Measurements from ENCODE around the gene FOXN1.

Gene FOXN1

GRCh38 chr17:28547623-28548416 lies 41.7 kb downstream of the FOXN1 start:
- DNase-seq (ENCODE audit: low read depth) = peak; percentile 10

- DNase-seq (ENCODE audit: low read depth) = no peak
These were observed 42.4 kb downstream of the FOXN1 start for GRCh38 chr17:28548417-28549130.

DNA sequence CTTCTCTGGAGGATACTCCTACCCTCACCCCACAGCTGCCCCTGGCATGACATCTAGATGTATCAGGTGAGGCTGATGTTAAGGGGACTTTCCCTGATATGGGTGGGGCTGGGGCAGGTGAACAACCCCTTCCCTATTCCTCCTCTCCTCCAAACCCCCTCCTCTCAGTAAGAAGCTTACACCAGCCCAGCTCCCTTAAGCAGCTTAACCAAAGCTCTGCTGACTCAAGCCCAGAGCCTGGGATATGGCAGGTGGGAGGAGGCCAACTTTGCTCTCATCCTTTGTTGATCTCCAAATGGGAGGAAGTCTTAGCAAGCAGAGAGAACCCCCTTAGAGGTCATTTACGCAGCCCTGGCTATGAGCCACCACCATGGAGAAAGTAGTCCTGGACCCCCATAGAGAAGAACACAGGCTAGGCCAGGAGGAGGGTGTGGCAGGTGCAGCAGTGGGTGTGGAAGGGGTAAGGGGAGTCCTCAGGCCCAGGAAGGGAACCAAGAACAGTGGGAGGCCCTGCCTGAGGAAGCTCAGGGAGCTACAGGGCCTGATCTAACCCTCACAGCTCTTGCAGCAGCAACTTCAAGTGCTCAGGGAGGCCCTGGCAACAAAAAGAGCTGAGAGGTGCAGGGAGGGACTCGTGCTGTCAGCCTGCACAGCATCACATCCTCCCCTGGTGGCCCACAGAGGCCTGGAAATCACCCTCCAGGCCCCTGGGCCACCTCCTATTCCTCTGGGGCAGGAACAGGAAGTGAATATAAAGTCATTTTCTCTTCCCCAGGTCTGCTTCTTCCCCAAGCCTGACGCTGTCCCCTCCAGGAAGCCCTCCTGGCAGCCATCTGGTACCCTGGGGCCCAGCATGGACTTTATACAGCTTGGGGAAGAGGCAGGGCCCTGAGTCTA lies 43.3 kb downstream of the FOXN1 start:
- peak; percentile 9 for DNase-seq (ENCODE audit: low read depth)

GRCh38 chr17:28550858-28551257 lies 44.7 kb downstream of the FOXN1 start:
- no peak for DNase-seq (ENCODE audit: low read depth)

DNA sequence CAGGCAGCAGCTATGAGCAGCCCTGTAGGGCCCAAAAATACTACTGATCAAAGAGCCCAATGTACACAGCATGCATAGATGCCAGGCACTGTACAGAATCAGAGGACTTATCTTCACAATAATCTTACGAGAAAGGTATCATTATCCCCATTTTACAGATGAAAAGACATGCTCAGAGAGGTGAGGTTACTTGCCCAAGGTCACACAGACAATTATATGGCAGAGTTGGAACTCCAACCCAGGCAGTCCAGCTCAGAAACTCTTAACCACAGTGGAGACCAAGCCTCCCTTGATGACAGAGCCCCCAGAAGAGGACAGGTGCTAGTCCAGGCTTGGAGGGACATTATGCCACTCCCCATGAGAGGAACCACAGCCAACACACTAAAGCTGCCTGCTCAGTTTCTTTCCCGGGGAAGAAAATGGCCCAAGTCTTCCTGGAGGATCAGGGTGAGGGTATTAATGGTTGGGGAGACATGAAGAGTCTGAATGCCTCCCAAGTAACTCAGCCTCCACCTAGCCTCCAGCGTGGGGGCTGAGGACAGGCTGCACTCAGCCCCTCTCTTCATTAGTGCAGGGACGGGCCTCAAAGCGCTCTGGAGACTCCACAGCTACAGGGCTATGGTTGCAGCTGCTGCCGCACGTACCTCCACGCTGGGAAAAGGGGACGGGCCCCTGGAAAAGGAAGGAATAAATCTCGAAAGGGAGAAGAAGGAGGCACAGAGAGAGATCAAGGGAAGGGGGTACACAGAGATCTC lies 45.5 kb downstream of the FOXN1 start:
- DNase-seq (ENCODE audit: low read depth) = no peak

DNA sequence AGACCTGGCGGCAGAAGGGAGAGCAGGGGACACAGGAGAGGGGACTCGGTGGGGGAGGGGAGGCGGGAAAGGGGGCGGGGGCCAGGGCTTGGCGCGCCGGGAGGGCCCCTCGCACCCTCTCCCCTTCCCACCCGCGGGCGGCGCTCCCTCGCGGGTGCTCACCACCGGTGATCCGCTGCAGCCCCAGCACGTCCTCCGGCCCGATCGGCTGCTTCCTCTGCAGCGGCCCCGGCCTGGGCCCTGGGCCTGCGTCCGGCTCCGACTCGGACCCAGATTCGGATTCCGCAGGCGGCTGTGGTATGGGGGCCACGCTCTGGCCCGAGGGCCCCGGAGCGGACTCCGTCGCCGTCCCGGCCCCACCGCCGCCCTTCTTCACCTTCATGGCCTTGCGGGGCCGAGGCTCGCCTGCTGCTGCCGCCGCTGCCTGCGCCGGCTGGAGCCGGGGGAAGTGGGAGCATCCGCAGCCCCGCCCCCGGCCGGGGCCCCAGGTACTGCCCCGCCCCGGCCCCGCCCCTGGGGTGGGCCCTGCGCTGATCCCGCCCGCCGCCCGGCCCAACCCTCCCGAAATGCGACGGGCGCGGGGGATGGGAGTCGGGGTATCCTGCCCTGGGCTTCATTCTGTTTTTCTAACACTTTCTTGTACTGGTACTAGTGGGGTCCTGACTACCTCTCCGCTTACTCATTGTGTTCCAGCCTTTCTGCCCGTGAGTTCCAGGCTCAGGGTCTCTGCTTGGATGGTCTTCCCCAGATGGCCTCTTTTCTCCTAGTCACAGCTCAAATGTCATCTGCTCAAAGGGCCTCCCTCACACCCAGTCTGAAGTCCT lies 46.2 kb downstream of the FOXN1 start, which contains the start of gene UNC119:
Gene UNC119 (minus strand): TSS at position 449 of the 824 bp plus-strand sequence. CDS start 67 bp downstream, at position 382.
- peak; percentile 67 for DNase-seq (ENCODE audit: low read depth)

DNA sequence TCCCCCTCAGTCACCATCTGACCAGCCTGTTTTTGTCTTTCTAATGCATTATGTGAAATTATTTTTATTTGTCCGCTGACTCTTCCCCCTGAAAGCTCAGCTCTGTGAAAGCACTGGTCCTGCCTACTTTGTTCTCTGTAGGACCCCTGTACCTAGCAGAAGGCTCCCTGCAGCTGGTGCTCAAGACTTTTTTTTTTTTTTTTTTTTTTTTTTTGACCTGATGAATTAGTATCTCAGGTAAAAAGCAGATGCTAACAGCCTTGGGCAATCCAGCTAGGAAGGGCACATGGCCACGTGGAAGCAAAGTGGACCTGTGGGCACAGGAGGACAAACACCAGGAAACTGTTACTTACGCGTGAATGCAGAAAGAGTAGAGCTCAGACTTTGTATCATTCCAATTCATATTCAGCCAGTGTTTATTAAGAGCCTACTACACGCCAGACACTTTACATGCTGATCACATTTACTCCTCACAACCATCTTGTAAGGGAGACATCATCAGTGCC lies 46.9 kb downstream of the FOXN1 start:
- DNase-seq (ENCODE audit: low read depth) = no peak

GRCh38 chr17:28554565-28554964 lies 48.4 kb downstream of the FOXN1 start:
- DNase-seq (ENCODE audit: low read depth) = no peak

DNA sequence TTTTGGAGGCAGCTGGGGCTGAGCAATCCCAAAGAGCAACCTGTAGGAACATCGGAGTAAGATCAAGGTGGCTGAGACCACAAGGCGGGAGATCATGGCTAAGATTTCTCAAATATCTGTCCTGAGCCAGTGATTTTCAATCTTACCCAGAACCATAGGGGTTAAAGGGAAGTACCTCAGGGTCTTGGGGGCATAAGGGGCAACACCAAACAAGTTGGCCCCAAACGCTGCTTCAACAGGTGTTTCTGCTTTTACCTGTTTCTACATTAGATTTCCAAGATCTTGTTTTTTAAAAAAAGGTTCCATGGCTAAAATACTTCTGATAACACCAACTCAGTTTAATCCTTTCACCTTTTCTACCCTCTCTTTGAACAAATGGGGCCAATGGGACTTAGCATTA lies 48.9 kb downstream of the FOXN1 start:
- DNase-seq (ENCODE audit: low read depth) = no peak

GRCh38 chr17:28563475-28563874 lies 57.3 kb downstream of the FOXN1 start:
- DNase-seq (ENCODE audit: low read depth) = no peak

DNA sequence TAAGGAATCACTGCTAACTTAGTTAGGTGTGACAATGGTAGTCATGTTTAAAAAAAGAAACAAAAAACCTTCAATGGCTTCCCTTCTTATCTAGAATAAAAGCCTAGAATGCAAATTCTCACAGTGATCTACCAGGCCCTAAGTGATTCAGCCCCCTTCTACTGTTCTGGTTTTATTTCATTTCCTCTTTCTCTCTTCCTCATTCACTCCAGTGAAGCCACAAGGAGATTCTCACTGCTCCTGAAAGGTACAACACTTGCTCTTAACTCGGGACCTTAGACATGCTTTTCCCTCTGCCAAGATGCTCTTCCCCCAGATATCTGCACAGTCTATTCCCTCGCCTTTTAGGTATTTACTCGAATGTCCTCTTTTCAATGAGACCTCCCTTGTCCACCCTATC lies 61.5 kb downstream of the FOXN1 start:
- no peak for DNase-seq (ENCODE audit: low read depth)

GRCh38 chr17:28569446-28569845 lies 63.3 kb downstream of the FOXN1 start:
- no peak for DNase-seq (ENCODE audit: low read depth)

- DNase-seq (ENCODE audit: low read depth) = peak; percentile 22
These were observed 64.7 kb downstream of the FOXN1 start for GRCh38 chr17:28570716-28571360.

- peak; percentile 79 for DNase-seq (ENCODE audit: low read depth)
These were observed 65.4 kb downstream of the FOXN1 start, which contains the start of gene PIGS for GRCh38 chr17:28571361-28572122. TSS of gene PIGS (minus strand) at chr17:28571524. CDS start at chr17:28571496, 28 bp downstream.

- no peak for DNase-seq (ENCODE audit: low read depth)
These were observed 66.3 kb downstream of the FOXN1 start for GRCh38 chr17:28572259-28573039.

- DNase-seq (ENCODE audit: low read depth) = no peak
These were observed 66.9 kb downstream of the FOXN1 start for GRCh38 chr17:28573040-28573380.

DNA sequence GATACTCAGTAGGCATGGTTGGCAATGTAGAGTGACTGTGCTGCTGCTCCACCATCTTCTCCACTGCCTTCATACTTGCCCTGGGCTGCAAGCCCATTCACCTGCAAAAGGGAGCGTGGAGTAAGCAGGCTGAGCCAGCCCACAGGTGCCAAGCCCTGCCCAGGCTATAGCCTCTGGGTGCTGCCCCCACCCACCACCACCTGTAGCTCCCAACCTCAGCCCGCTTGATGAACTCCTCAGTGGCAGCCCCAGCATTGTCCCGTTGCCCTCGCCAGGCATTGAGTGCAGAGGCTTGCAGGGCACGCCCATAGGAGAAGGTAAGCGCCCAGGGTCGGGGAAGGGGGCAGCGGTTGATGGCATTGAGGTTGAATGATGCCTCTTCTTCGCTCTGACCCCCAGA lies 67.4 kb downstream of the FOXN1 start:
- no peak for DNase-seq (ENCODE audit: low read depth)

- DNase-seq (ENCODE audit: low read depth) = no peak
These were observed 67.9 kb downstream of the FOXN1 start for GRCh38 chr17:28573966-28574480.
